ENCODE data around the gene PLXNA4.
A peak's percentile ranks its signal among the peaks of the same experiment; 100 is the strongest.

Gene PLXNA4

GRCh38 chr7:132503415-132503814, 72.9 kb downstream of the PLXNA4 start:
- no peak for FAIRE-seq
- no peak for DNase-seq (ENCODE audit: low spot score)

- DNase-seq (ENCODE audit: low spot score): peak; percentile 84
Observed at GRCh38 chr7:132501956-132502355, 74.3 kb downstream of the PLXNA4 start.

GRCh38 chr7:132500727-132501440, 75.4 kb downstream of the PLXNA4 start:
- no peak for FAIRE-seq
- DNase-seq (ENCODE audit: low spot score): no peak

More at GRCh38 chr7:132501956-132502355, 74.3 kb downstream of the PLXNA4 start:
- no peak for FAIRE-seq

GRCh38 chr7:132499487-132499886, 76.8 kb downstream of the PLXNA4 start:
- DNase-seq (ENCODE audit: low spot score): no peak
- FAIRE-seq: no peak

GRCh38 chr7:132499065-132499464, 77.2 kb downstream of the PLXNA4 start:
- FAIRE-seq (no peak), DNase-seq (ENCODE audit: low spot score) (no peak)

- no peak for FAIRE-seq
- no peak for DNase-seq (ENCODE audit: low spot score)
Observed at GRCh38 chr7:132498319-132498718, 78.0 kb downstream of the PLXNA4 start.

GRCh38 chr7:132497098-132497497, 79.2 kb downstream of the PLXNA4 start:
- FAIRE-seq (no peak), DNase-seq (ENCODE audit: low spot score) (no peak)

GRCh38 chr7:132495936-132496335, 80.3 kb downstream of the PLXNA4 start:
- DNase-seq (ENCODE audit: low spot score) (no peak), FAIRE-seq (no peak)

- FAIRE-seq (no peak), DNase-seq (ENCODE audit: low spot score) (no peak)
Observed at GRCh38 chr7:132494474-132494873, 81.8 kb downstream of the PLXNA4 start.

- FAIRE-seq (no peak), DNase-seq (ENCODE audit: low spot score) (no peak)
Observed at GRCh38 chr7:132492823-132493445, 83.3 kb downstream of the PLXNA4 start.

GRCh38 chr7:132491391-132491945, 84.8 kb downstream of the PLXNA4 start:
- DNase-seq (ENCODE audit: low spot score) (no peak), FAIRE-seq (no peak)

GRCh38 chr7:132490474-132490873, 85.8 kb downstream of the PLXNA4 start:
- FAIRE-seq (no peak), DNase-seq (ENCODE audit: low spot score) (no peak)

- DNase-seq (ENCODE audit: low spot score): no peak
Observed at GRCh38 chr7:132489776-132490237, 86.5 kb downstream of the PLXNA4 start.

GRCh38 chr7:132488634-132489302, 87.5 kb downstream of the PLXNA4 start:
- DNase-seq (ENCODE audit: low spot score): no peak
- no peak for FAIRE-seq

More at GRCh38 chr7:132489776-132490237, 86.5 kb downstream of the PLXNA4 start:
- no peak for FAIRE-seq

- DNase-seq (ENCODE audit: low spot score) (no peak), FAIRE-seq (no peak)
Observed at GRCh38 chr7:132486274-132486610, 90.0 kb downstream of the PLXNA4 start.

GRCh38 chr7:132485600-132486273, 90.5 kb downstream of the PLXNA4 start:
- DNase-seq (ENCODE audit: low spot score) (no peak), FAIRE-seq (no peak)

GRCh38 chr7:132485136-132485535, 91.1 kb downstream of the PLXNA4 start:
- no peak for FAIRE-seq
- no peak for DNase-seq (ENCODE audit: low spot score)

- FAIRE-seq: no peak
- no peak for DNase-seq (ENCODE audit: low spot score)
Observed at GRCh38 chr7:132482866-132483265, 93.4 kb downstream of the PLXNA4 start.

GRCh38 chr7:132480534-132480933, 95.7 kb downstream of the PLXNA4 start:
- FAIRE-seq (no peak), DNase-seq (ENCODE audit: low spot score) (no peak)

GRCh38 chr7:132476541-132476940, 99.7 kb downstream of the PLXNA4 start:
- no peak for FAIRE-seq
- no peak for DNase-seq (ENCODE audit: low spot score)

GRCh38 chr7:132475669-132476116, 100.6 kb downstream of the PLXNA4 start:
- no peak for FAIRE-seq
- DNase-seq (ENCODE audit: low spot score): no peak

All from RCC 7860 (cell line).